GM12878 (cell line): ENCODE results near the gene ADK.

Experiments used
- CBX5 ChIP-seq: sonication (generic); IDR thresholded peaks from 2 replicates; pipeline ENCODE4 v1.6.1; 2016; ENCODE audit warnings: low read depth, moderate library complexity, mild to moderate bottlenecking, inconsistent platforms
- CEBPB ChIP-seq, 2 experiments: fragments of 150-350 bp in 1 of 2; IDR thresholded peaks; 2 replicates each; pipeline ENCODE4 v1.6.1; 2012 to 2014; ENCODE audit warnings: low read depth in 2 of 2, low read length in 2 of 2, borderline replicate concordance in 1 of 2, inconsistent platforms in 1 of 2
- CTCF ChIP-seq, 3 experiments: IDR thresholded peaks in 2 of 3; conservative IDR thresholded peaks in 1 of 3; 2 replicates each; pipeline ENCODE4 v1.5.1; 2011; ENCODE audit warnings: low read depth in 3 of 3, low read length in 3 of 3, mild to moderate bottlenecking in 3 of 3, control low read depth in 2 of 3, moderate library complexity in 2 of 3, inconsistent platforms in 1 of 3, mixed read lengths in 1 of 3; ENCODE audit not compliant: control insufficient read depth in 2 of 3, insufficient read depth in 1 of 3; ENCODE audit errors: extremely low read depth in 1 of 3
- EZH2 ChIP-seq: IDR thresholded peaks from 2 replicates; pipeline ENCODE4 v1.6.1; 2012; ENCODE audit warnings: low read depth, mild to moderate bottlenecking, control low read depth, inconsistent platforms, low read length, borderline replicate concordance; ENCODE audit not compliant: control insufficient read depth
- KDM1A ChIP-seq: fragments of 200-600 bp; sonication (generic); IDR thresholded peaks from 2 replicates; pipeline ENCODE4 v1.6.1; 2016; ENCODE audit warnings: borderline replicate concordance
- POLR2AphosphoS5 ChIP-seq: IDR thresholded peaks from 2 replicates; pipeline ENCODE4 v1.6.1; 2011; ENCODE audit warnings: mild to moderate bottlenecking, low read length, inconsistent platforms
- SMC3 ChIP-seq: IDR thresholded peaks from 2 replicates; pipeline ENCODE4 v1.6.1; 2011; ENCODE audit warnings: low read length, improper control_type of control experiment, borderline replicate concordance
- SP1 ChIP-seq: IDR thresholded peaks from one replicate; pipeline ENCODE4 v1.6.1; 2011; ENCODE audit warnings: low read depth, low read length
- TCF12 ChIP-seq: IDR thresholded peaks from 2 replicates; pipeline ENCODE4 v1.6.1; 2011; ENCODE audit warnings: low read depth, mild to moderate bottlenecking, low read length
- TF ChIP-seq, protein P1 (sequence below): IDR thresholded peaks from 2 replicates; pipeline ENCODE4 v1.6.1; 2011; ENCODE audit warnings: low read depth, low read length, improper control_type of control experiment, borderline replicate concordance
- TF ChIP-seq, protein P2 (sequence below): IDR thresholded peaks from 2 replicates; pipeline ENCODE4 v1.6.1; 2011; ENCODE audit warnings: borderline replicate concordance, low read depth, mild to moderate bottlenecking, moderate library complexity, low read length; ENCODE audit not compliant: insufficient read depth, poor library complexity, severe bottlenecking

DNA sequence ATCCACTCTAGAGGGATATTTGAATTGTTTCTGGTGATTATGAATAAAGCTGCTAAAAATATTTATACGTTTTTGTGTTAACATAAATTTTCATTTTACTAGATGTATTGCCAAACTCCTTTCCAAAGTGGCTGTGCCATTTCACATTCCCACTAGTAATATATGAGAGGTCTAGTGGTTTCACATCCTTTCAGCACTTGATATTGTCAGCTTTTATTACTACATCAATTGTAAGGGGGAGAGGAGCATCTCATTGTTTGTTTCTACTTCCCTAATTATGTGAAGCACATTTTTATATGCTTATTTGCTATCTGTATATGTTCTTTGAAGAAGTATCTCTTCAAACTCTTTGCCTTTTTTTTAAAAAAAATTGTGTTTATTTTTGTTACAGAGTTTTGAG is 184.5 kb downstream of the ADK start:
- no peak for TF ChIP-seq SP1
- no peak for TF ChIP-seq POLR2AphosphoS5
- TF ChIP-seq, protein P1, sequence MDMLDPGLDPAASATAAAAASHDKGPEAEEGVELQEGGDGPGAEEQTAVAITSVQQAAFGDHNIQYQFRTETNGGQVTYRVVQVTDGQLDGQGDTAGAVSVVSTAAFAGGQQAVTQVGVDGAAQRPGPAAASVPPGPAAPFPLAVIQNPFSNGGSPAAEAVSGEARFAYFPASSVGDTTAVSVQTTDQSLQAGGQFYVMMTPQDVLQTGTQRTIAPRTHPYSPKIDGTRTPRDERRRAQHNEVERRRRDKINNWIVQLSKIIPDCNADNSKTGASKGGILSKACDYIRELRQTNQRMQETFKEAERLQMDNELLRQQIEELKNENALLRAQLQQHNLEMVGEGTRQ: no peak
- no peak for TF ChIP-seq TCF12
- no peak for TF ChIP-seq SMC3
- TF ChIP-seq, protein P2, sequence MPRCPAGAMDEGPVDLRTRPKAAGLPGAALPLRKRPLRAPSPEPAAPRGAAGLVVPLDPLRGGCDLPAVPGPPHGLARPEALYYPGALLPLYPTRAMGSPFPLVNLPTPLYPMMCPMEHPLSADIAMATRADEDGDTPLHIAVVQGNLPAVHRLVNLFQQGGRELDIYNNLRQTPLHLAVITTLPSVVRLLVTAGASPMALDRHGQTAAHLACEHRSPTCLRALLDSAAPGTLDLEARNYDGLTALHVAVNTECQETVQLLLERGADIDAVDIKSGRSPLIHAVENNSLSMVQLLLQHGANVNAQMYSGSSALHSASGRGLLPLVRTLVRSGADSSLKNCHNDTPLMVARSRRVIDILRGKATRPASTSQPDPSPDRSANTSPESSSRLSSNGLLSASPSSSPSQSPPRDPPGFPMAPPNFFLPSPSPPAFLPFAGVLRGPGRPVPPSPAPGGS: no peak
- no peak for TF ChIP-seq EZH2
- TF ChIP-seq CBX5: no peak
- TF ChIP-seq CTCF (IDR thresholded peaks at IDR 0.05 in 2 of 3, conservative IDR thresholded peaks at IDR 0.05 in 1 of 3; ENCODE audit: control insufficient read depth in 2 of 3, extremely low read depth in 1 of 3, insufficient read depth in 1 of 3, low read depth in 3 of 3, low read length in 3 of 3): no peak
- TF ChIP-seq CEBPB (IDR thresholded peaks at IDR 0.05; ENCODE audit: borderline replicate concordance in 1 of 2, low read depth in 2 of 2, low read length in 2 of 2): no peak
- no peak for TF ChIP-seq KDM1A
